Natural killer cell treated with Interleukin-12 subunit alpha and Interleukin-12 subunit beta and Interleukin-15 and Interleukin-18, amount 100 ng/mL, for 72 hours (primary cell): ENCODE measurements around the gene KANSL1L. TPM values are rescaled to one million over a fixed set of nuclear protein-coding genes. Genes with fewer than 3 reads are reported as not detected.
"Not testable (repeated sequence)": the region's sequence is repeated elsewhere in the genome, so short reads cannot be mapped to it uniquely, and the experiment has no call there.

ENCODE experiments used
- ATAC-seq, 2 donors: fragments of 150-1000 bp; cut with Tn5 transposase in 1 of 2; sonication (Bioruptor Pico), chemical (Tn5 transposase) in 1 of 2; 2 replicates each; pipeline ENCODE4 v1.10.0; 2021
- DNase-seq: peaks from one replicate; pipeline ENCODE4 v3.0.0; 2022; ENCODE audit warnings: low spot score
- H3K27ac Mint-ChIP-seq, 2 donors: 1 replicate in 1 of 2; 2 replicates in 1 of 2; pipeline ENCODE4 v1.8.0; 2022; ENCODE audit warnings: mixed read lengths in 2 of 2, mild to moderate bottlenecking in 1 of 2, moderate library complexity in 1 of 2
- H3K27me3 Mint-ChIP-seq, 2 donors: 1 replicate in 1 of 2; 2 replicates in 1 of 2; pipeline ENCODE4 v1.8.0; 2022; ENCODE audit warnings: mixed read lengths in 2 of 2
- H3K36me3 Mint-ChIP-seq: one replicate; pipeline ENCODE4 v1.8.0; 2022; ENCODE audit warnings: mixed read lengths
- H3K4me1 Mint-ChIP-seq, 2 donors: 1 replicate in 1 of 2; 2 replicates in 1 of 2; pipeline ENCODE4 v1.8.0; 2022; ENCODE audit warnings: low read depth in 2 of 2, mixed read lengths in 2 of 2, mild to moderate bottlenecking in 1 of 2
- H3K4me3 Mint-ChIP-seq: one replicate; pipeline ENCODE4 v1.8.0; 2022; ENCODE audit warnings: mixed read lengths
- H3K9me3 Mint-ChIP-seq: 2 replicates; pipeline ENCODE4 v1.8.0; 2022; ENCODE audit warnings: mixed read lengths
- total RNA-seq, 2 donors: library from RNA; stranded (reverse); gene quantifications; one replicate each; pipeline ENCODE4 v1.2.3, GENCODE V29; 2022

Gene KANSL1L
- total RNA-seq, 2 donors from 2014 or later = 7.5 to 9.2 TPM

GRCh38 chr2:210189452-210190138, 18.4 kb upstream of the KANSL1L start:
- Mint-ChIP-seq H3K9me3 (peaks cover 14% of the 10 kb centered on the region), H3K27ac (no peak overlapping the region), H3K4me3 (no peak overlapping the region), H3K36me3 (peaks cover 20% of the 10 kb centered on the region), H3K4me1 (no peaks in the 10 kb centered on the region), H3K27me3 (peaks cover 2 to 11% of the 10 kb centered on the region in 2 donors)
- DNase-seq = no peak
- no peak for ATAC-seq

- peaks cover 5 to 6% of the 10 kb centered on the region in 2 donors for H3K4me1 Mint-ChIP-seq
- no peak overlapping the region for H3K27ac Mint-ChIP-seq
- H3K9me3 Mint-ChIP-seq = peaks cover 20% of the 10 kb centered on the region
- peaks cover 6 to 18% of the 10 kb centered on the region in 2 donors for H3K27me3 Mint-ChIP-seq
- H3K36me3 Mint-ChIP-seq = peaks cover 29% of the 10 kb centered on the region
- no peak overlapping the region for H3K4me3 Mint-ChIP-seq
- ATAC-seq (no peak), DNase-seq (no peak)
These were observed 17.5 kb upstream of the KANSL1L start for GRCh38 chr2:210188755-210189154.

- Mint-ChIP-seq H3K9me3 (peaks cover 23% of the 10 kb centered on the region), H3K36me3 (peaks cover 34% of the 10 kb centered on the region), H3K27ac (no peak overlapping the region), H3K4me3 (no peak overlapping the region), H3K27me3 (peaks cover 6 to 18% of the 10 kb centered on the region in 2 donors), H3K4me1 (peaks cover 9 to 10% of the 10 kb centered on the region in 2 donors)
- DNase-seq (no peak), ATAC-seq (no peak)
These were observed 17.0 kb upstream of the KANSL1L start for GRCh38 chr2:210188190-210188589.

- H3K27me3 Mint-ChIP-seq = peaks cover 6 to 26% of the 10 kb centered on the region in 2 donors
- H3K4me1 Mint-ChIP-seq, DNase-seq, ATAC-seq: not testable (repeated sequence)
- peaks cover 23% of the 10 kb centered on the region for H3K9me3 Mint-ChIP-seq
- H3K36me3 Mint-ChIP-seq = peaks cover 45% of the 10 kb centered on the region
- H3K4me3 Mint-ChIP-seq = peak overlapping the region; percentile 54
- peak overlapping the region in 1 of 2 donors; percentile 49 for H3K27ac Mint-ChIP-seq
These were observed 12.7 kb upstream of the KANSL1L start for GRCh38 chr2:210183936-210184335.

- not testable (repeated sequence) for ATAC-seq, H3K4me3 Mint-ChIP-seq, H3K4me1 Mint-ChIP-seq, DNase-seq
- Mint-ChIP-seq H3K36me3 (peaks cover 45% of the 10 kb centered on the region), H3K27ac (peak overlapping the region in 1 of 2 donors; percentile 9), H3K9me3 (peaks cover 23% of the 10 kb centered on the region), H3K27me3 (peaks cover 6 to 35% of the 10 kb centered on the region in 2 donors)
These were observed 10.4 kb upstream of the KANSL1L start for GRCh38 chr2:210181606-210182088.

- ATAC-seq, H3K4me3 Mint-ChIP-seq, DNase-seq, H3K27ac Mint-ChIP-seq, H3K4me1 Mint-ChIP-seq: not testable (repeated sequence)
- Mint-ChIP-seq H3K9me3 (peaks cover 20% of the 10 kb centered on the region), H3K36me3 (peaks cover 40% of the 10 kb centered on the region), H3K27me3 (peaks cover 8 to 39% of the 10 kb centered on the region in 2 donors)
These were observed 9.9 kb upstream of the KANSL1L start for GRCh38 chr2:210181033-210181605.

- Mint-ChIP-seq H3K27me3 (peaks cover 8 to 38% of the 10 kb centered on the region in 2 donors), H3K4me3 (no peak overlapping the region), H3K9me3 (peaks cover 17% of the 10 kb centered on the region), H3K27ac (no peak overlapping the region), H3K36me3 (peaks cover 33% of the 10 kb centered on the region), H3K4me1 (peaks cover 9 to 10% of the 10 kb centered on the region in 2 donors)
- ATAC-seq (no peak), DNase-seq (no peak)
These were observed 9.3 kb upstream of the KANSL1L start for GRCh38 chr2:210180477-210180876.

GRCh38 chr2:210179351-210179990, 8.3 kb upstream of the KANSL1L start:
- ATAC-seq = no peak
- no peak for DNase-seq
- peaks cover 9% of the 10 kb centered on the region for H3K9me3 Mint-ChIP-seq
- H3K36me3 Mint-ChIP-seq = peaks cover 23% of the 10 kb centered on the region
- peaks cover 9 to 10% of the 10 kb centered on the region in 2 donors for H3K4me1 Mint-ChIP-seq
- H3K27me3 Mint-ChIP-seq = peaks cover 6 to 30% of the 10 kb centered on the region in 2 donors
- no peak overlapping the region for H3K4me3 Mint-ChIP-seq
- no peak overlapping the region for H3K27ac Mint-ChIP-seq

GRCh38 chr2:210177769-210178168, 6.6 kb upstream of the KANSL1L start:
- no peak for ATAC-seq
- H3K9me3 Mint-ChIP-seq = no peaks in the 10 kb centered on the region

GRCh38 chr2:210177115-210177514, 5.9 kb upstream of the KANSL1L start:
- not testable (repeated sequence) for DNase-seq, ATAC-seq, H3K4me3 Mint-ChIP-seq, H3K9me3 Mint-ChIP-seq, H3K4me1 Mint-ChIP-seq, H3K27ac Mint-ChIP-seq, H3K36me3 Mint-ChIP-seq
- peaks cover 6 to 28% of the 10 kb centered on the region in 2 donors for H3K27me3 Mint-ChIP-seq

More at GRCh38 chr2:210177769-210178168, 6.6 kb upstream of the KANSL1L start:
- H3K4me1 Mint-ChIP-seq = peaks cover 0 to 2% of the 10 kb centered on the region in 2 donors
- H3K27me3 Mint-ChIP-seq = peaks cover 3 to 26% of the 10 kb centered on the region in 2 donors
- no peak for DNase-seq
- no peak overlapping the region for H3K27ac Mint-ChIP-seq
- H3K36me3 Mint-ChIP-seq = peaks cover 6% of the 10 kb centered on the region
- no peak overlapping the region for H3K4me3 Mint-ChIP-seq

- Mint-ChIP-seq H3K4me3 (no peak overlapping the region), H3K4me1 (peaks cover 16 to 27% of the 10 kb centered on the region in 2 donors), H3K36me3 (no peaks in the 10 kb centered on the region), H3K27me3 (peaks cover 8 to 27% of the 10 kb centered on the region in 2 donors), H3K9me3 (no peaks in the 10 kb centered on the region), H3K27ac (no peak overlapping the region)
- ATAC-seq (no peak), DNase-seq (no peak)
These were observed 2.9 kb upstream of the KANSL1L start for GRCh38 chr2:210174086-210174485.

GRCh38 chr2:210172219-210172575, 988 bp upstream of the KANSL1L start:
- DNase-seq = no peak
- H3K36me3 Mint-ChIP-seq = no peaks in the 10 kb centered on the region
- peak overlapping the region; percentile 100 for H3K4me3 Mint-ChIP-seq
- H3K4me1 Mint-ChIP-seq = peaks cover 16 to 34% of the 10 kb centered on the region in 2 donors
- ATAC-seq = no peak
- H3K27ac Mint-ChIP-seq = peak overlapping the region; percentile 79 to 87
- H3K27me3 Mint-ChIP-seq = peaks cover 8 to 19% of the 10 kb centered on the region in 2 donors
- H3K9me3 Mint-ChIP-seq = no peaks in the 10 kb centered on the region

GRCh38 chr2:210170446-210171303, 534 bp downstream of the KANSL1L start:
- Mint-ChIP-seq H3K27ac (peak overlapping the region; percentile 99 to 100), H3K4me1 (peaks cover 16 to 34% of the 10 kb centered on the region in 2 donors), H3K36me3 (no peaks in the 10 kb centered on the region), H3K4me3 (peak overlapping the region; percentile 100), H3K9me3 (no peaks in the 10 kb centered on the region), H3K27me3 (peaks cover 6 to 13% of the 10 kb centered on the region in 2 donors)
- peak; percentile 97 for DNase-seq
- peak; percentile 84 to 87 for ATAC-seq
